ENCODE results near the gene KSR2. TPM values are rescaled to one million over a fixed set of nuclear protein-coding genes. Genes with fewer than 3 reads are reported as not detected.

KSR2 gene
- total RNA-seq, 1 experiment from 2014 or later, result 1.3 TPM

DNA sequence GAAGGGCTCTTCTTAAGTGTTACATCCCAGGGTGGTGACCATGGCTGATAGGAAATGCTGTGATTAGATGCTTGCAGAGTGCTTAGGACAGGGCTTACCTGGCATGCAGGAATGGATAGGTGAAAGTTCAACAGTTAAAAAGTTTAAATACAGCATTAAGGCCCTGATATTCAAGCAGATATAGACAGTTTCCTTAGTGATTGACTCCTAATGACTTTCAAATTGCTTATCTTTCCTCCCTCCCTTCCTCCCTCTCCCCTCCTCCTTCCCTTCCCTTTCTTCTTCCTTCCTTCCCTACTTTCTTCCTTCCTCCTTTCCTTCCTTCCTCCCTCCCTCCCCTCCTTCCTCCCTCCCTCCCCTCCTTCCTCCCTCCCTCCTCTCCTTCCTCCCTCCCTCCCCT is 362.8 kb downstream of the KSR2 start:
- no peak overlapping the region for H4K5ac ChIP-seq (ENCODE audit: insufficient read length, low read depth, low read length)
- H3K9me3 ChIP-seq (ENCODE audit: control insufficient read depth, low read depth, low read length), result no peaks in the 10 kb centered on the region
- TF ChIP-seq, protein P1, sequence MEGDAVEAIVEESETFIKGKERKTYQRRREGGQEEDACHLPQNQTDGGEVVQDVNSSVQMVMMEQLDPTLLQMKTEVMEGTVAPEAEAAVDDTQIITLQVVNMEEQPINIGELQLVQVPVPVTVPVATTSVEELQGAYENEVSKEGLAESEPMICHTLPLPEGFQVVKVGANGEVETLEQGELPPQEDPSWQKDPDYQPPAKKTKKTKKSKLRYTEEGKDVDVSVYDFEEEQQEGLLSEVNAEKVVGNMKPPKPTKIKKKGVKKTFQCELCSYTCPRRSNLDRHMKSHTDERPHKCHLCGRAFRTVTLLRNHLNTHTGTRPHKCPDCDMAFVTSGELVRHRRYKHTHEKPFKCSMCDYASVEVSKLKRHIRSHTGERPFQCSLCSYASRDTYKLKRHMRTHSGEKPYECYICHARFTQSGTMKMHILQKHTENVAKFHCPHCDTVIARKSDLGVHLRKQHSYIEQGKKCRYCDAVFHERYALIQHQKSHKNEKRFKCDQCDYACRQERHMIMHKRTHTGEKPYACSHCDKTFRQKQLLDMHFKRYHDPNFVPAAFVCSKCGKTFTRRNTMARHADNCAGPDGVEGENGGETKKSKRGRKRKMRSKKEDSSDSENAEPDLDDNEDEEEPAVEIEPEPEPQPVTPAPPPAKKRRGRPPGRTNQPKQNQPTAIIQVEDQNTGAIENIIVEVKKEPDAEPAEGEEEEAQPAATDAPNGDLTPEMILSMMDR (conservative IDR thresholded peaks at IDR 0.05), result no peak
- no peak overlapping the region for H2BK5ac ChIP-seq (ENCODE audit: insufficient read length, low read length)
- no peak overlapping the region for H3K27ac ChIP-seq (ENCODE audit: insufficient read length, low read depth, low read length)
- H2BK120ac ChIP-seq (ENCODE audit: low read depth, low read length, poor library complexity, severe bottlenecking), result no peak overlapping the region
- H3K79me1 ChIP-seq (ENCODE audit: insufficient read depth, low read depth, low read length, poor library complexity, severe bottlenecking), result no peaks in the 10 kb centered on the region
- H3K23me2 ChIP-seq (ENCODE audit: insufficient read length, low read depth, low read length, poor library complexity, severe bottlenecking), result no peaks in the 10 kb centered on the region
- DNase-seq, result no peak
- Mint-ChIP-seq H3K27ac (no peak overlapping the region), H3K4me1 (peaks cover 17 to 24% of the 10 kb centered on the region in 2 experiments), H3K36me3 (ENCODE audit: insufficient read depth in 1 of 3, low read depth in 3 of 3) (no peaks in the 10 kb centered on the region), H3K4me3 (no peak overlapping the region), H3K27me3 (ENCODE audit: low read depth) (no peaks in the 10 kb centered on the region; the same call in 1 of the 2 replicates), H3K9me3 (no peaks in the 10 kb centered on the region)
- no peak overlapping the region for H2AFZ ChIP-seq (ENCODE audit: low read length)
- H3K9ac ChIP-seq (ENCODE audit: extremely low read depth, insufficient read length, low read length), result no peak overlapping the region
- no peak overlapping the region for H3K18ac ChIP-seq (ENCODE audit: insufficient read length, low read depth, low read length)
- no peak overlapping the region for H3K56ac ChIP-seq (ENCODE audit: insufficient read length, low read depth, low read length)
- H3K4ac ChIP-seq (ENCODE audit: low read depth, low read length), result no peak overlapping the region
- H4K20me1 ChIP-seq (ENCODE audit: control insufficient read depth, insufficient read depth, insufficient read length), result no peaks in the 10 kb centered on the region
- H3K4me1 ChIP-seq (ENCODE audit: insufficient read depth, low read length), result no peaks in the 10 kb centered on the region
- no peak overlapping the region for H4K91ac ChIP-seq (ENCODE audit: insufficient read length, low read depth, low read length)
- H3T11ph ChIP-seq (ENCODE audit: low read length), result no peak overlapping the region
- H3K27me3 ChIP-seq (ENCODE audit: insufficient read depth, low read length), result no peaks in the 10 kb centered on the region
- no peaks in the 10 kb centered on the region for H3K79me2 ChIP-seq (ENCODE audit: insufficient read depth, low read length)
- H2BK12ac ChIP-seq (ENCODE audit: insufficient read length, low read depth, low read length), result no peak overlapping the region
- H4K8ac ChIP-seq (replicated peaks; ENCODE audit: insufficient read length, low read depth, low read length), result no peak overlapping the region
- no peak overlapping the region for H2AK5ac ChIP-seq (ENCODE audit: insufficient read length, low read length)
- no peak overlapping the region for H3K23ac ChIP-seq (ENCODE audit: insufficient read length, low read depth, low read length)
- H3K4me2 ChIP-seq (ENCODE audit: insufficient read depth, insufficient read length, low read length), result no peak overlapping the region
- H2BK15ac ChIP-seq (ENCODE audit: low read depth, low read length), result no peak overlapping the region
- no peak overlapping the region for H2BK20ac ChIP-seq (ENCODE audit: low read depth, low read length, poor library complexity, severe bottlenecking)
- no peak overlapping the region for H3K14ac ChIP-seq (ENCODE audit: insufficient read depth, low read length)

Measured in H9 (cell line).